ENCODE measurements around the gene LRMDA.

DNA sequence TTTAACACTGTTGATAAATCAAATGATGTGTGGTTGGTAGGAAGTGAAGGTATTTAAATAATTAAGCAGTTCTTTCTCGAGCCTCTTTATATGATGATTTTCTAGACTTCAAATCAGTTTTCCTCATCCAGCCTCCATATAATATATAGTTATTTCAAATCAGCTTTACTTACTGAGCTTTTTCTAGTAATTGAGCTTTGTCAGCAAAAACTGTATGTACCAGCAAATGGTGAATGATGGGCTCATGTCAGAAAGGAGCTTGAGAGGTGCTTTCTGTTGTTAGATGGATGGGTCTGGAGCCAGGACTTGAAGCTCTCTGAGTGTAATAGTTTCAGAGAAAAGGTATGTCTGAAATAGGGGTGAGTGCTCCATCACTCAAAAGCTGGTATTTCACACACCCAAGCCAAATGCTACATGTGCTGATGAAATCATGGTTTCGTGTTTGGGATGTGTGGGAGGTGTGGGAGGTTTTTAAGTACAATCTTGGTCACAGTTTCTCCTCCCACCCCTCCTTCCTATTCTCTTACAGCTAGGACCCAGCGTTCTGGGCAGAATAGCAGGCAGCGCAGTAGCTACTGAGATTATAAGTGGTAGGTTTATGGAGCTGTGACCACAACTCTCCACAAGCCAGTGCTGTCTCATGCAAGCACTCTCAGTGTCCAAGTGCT, 55.8 kb downstream of the LRMDA start:
- TF ChIP-seq CHD2 (IDR thresholded peaks at IDR 0.05; ENCODE audit: low read length, partially characterized antibody) (no peak), RFX5 (IDR thresholded peaks at IDR 0.05) (no peak), POLR2A (IDR thresholded peaks at IDR 0.05; ENCODE audit: low read length) (no peak), JUNB (IDR thresholded peaks at IDR 0.05) (no peak), SMC3 (IDR thresholded peaks at IDR 0.05) (no peak), HDAC2 (IDR thresholded peaks at IDR 0.05) (no peak), MYC (IDR thresholded peaks at IDR 0.05; ENCODE audit: borderline replicate concordance, low read length) (no peak)
- TF ChIP-seq, protein P1, sequence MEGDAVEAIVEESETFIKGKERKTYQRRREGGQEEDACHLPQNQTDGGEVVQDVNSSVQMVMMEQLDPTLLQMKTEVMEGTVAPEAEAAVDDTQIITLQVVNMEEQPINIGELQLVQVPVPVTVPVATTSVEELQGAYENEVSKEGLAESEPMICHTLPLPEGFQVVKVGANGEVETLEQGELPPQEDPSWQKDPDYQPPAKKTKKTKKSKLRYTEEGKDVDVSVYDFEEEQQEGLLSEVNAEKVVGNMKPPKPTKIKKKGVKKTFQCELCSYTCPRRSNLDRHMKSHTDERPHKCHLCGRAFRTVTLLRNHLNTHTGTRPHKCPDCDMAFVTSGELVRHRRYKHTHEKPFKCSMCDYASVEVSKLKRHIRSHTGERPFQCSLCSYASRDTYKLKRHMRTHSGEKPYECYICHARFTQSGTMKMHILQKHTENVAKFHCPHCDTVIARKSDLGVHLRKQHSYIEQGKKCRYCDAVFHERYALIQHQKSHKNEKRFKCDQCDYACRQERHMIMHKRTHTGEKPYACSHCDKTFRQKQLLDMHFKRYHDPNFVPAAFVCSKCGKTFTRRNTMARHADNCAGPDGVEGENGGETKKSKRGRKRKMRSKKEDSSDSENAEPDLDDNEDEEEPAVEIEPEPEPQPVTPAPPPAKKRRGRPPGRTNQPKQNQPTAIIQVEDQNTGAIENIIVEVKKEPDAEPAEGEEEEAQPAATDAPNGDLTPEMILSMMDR (IDR thresholded peaks at IDR 0.05): no peak
- TF ChIP-seq, protein P2, sequence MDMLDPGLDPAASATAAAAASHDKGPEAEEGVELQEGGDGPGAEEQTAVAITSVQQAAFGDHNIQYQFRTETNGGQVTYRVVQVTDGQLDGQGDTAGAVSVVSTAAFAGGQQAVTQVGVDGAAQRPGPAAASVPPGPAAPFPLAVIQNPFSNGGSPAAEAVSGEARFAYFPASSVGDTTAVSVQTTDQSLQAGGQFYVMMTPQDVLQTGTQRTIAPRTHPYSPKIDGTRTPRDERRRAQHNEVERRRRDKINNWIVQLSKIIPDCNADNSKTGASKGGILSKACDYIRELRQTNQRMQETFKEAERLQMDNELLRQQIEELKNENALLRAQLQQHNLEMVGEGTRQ (IDR thresholded peaks at IDR 0.05): no peak
- TF ChIP-seq, protein P3, sequence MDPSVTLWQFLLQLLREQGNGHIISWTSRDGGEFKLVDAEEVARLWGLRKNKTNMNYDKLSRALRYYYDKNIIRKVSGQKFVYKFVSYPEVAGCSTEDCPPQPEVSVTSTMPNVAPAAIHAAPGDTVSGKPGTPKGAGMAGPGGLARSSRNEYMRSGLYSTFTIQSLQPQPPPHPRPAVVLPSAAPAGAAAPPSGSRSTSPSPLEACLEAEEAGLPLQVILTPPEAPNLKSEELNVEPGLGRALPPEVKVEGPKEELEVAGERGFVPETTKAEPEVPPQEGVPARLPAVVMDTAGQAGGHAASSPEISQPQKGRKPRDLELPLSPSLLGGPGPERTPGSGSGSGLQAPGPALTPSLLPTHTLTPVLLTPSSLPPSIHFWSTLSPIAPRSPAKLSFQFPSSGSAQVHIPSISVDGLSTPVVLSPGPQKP (IDR thresholded peaks at IDR 0.05; ENCODE audit: low read depth, low read length): no peak

Data from A549 (cell line).